H9 (cell line): ENCODE data around the gene WDR6. TPM values are rescaled to one million over a fixed set of nuclear protein-coding genes. Genes with fewer than 3 reads are reported as not detected.

ENCODE experiments used
- DNase-seq: peaks from one replicate; pipeline ENCODE4 v3.0.0-alpha.2; 2017
- H2AFZ ChIP-seq: one replicate; pipeline ENCODE4 v1.6.1; 2013; ENCODE audit warnings: mild to moderate bottlenecking, low read length, control low read depth, moderate library complexity
- H2AK5ac ChIP-seq: 2 replicates; pipeline ENCODE4 v1.6.1; 2013; ENCODE audit warnings: low read length, control low read depth, mixed read lengths; ENCODE audit not compliant: insufficient read length
- H2BK120ac ChIP-seq: one replicate; pipeline ENCODE4 v1.6.1; 2013; ENCODE audit warnings: low read depth, mild to moderate bottlenecking, low read length, control low read depth, inconsistent platforms; ENCODE audit not compliant: poor library complexity, severe bottlenecking
- H2BK12ac ChIP-seq: 2 replicates; pipeline ENCODE4 v1.6.1; 2013; ENCODE audit warnings: low read length, control low read depth, mixed read lengths, low read depth; ENCODE audit not compliant: insufficient read length
- H2BK15ac ChIP-seq: 2 replicates; pipeline ENCODE4 v1.6.1; 2013; ENCODE audit warnings: low read depth, low read length, control low read depth
- H2BK20ac ChIP-seq: one replicate; pipeline ENCODE4 v1.6.1; 2013; ENCODE audit warnings: low read depth, mild to moderate bottlenecking, low read length, control low read depth, inconsistent platforms; ENCODE audit not compliant: poor library complexity, severe bottlenecking
- H2BK5ac ChIP-seq: 2 replicates; pipeline ENCODE4 v1.6.1; 2013; ENCODE audit warnings: low read length, control low read depth, mixed read lengths; ENCODE audit not compliant: insufficient read length
- H3K14ac ChIP-seq: 2 replicates; pipeline ENCODE4 v1.6.1; 2013; ENCODE audit warnings: low read length, control low read depth; ENCODE audit not compliant: insufficient read depth
- H3K18ac ChIP-seq: 2 replicates; pipeline ENCODE4 v1.6.1; 2013; ENCODE audit warnings: low read depth, mild to moderate bottlenecking, mixed read lengths, low read length, control low read depth; ENCODE audit not compliant: insufficient read length
- H3K23ac ChIP-seq: 2 replicates; pipeline ENCODE4 v1.6.1; 2013; ENCODE audit warnings: low read length, control low read depth, mixed read lengths, low read depth; ENCODE audit not compliant: insufficient read length
- H3K23me2 ChIP-seq: 2 replicates; pipeline ENCODE4 v1.6.1; 2013; ENCODE audit warnings: low read depth, mild to moderate bottlenecking, mixed read lengths, low read length, control low read depth; ENCODE audit not compliant: insufficient read length, poor library complexity, severe bottlenecking
- H3K27ac ChIP-seq: 2 replicates; pipeline ENCODE4 v1.5.1; 2013; ENCODE audit warnings: low read length, control low read depth, mixed read lengths, low read depth; ENCODE audit not compliant: insufficient read length
- H3K27me3 ChIP-seq: 2 replicates; pipeline ENCODE4 v1.6.1; 2013; ENCODE audit warnings: low read length, control low read depth, inconsistent platforms; ENCODE audit not compliant: insufficient read depth
- H3K4ac ChIP-seq: 2 replicates; pipeline ENCODE4 v1.6.1; 2013; ENCODE audit warnings: low read depth, mild to moderate bottlenecking, control low read depth, inconsistent platforms, low read length, moderate library complexity
- H3K4me1 ChIP-seq: 2 replicates; pipeline ENCODE4 v1.6.1; 2013; ENCODE audit warnings: low read length, control low read depth, inconsistent platforms; ENCODE audit not compliant: insufficient read depth
- H3K4me2 ChIP-seq: 2 replicates; pipeline ENCODE4 v1.6.1; 2013; ENCODE audit warnings: low read length, control low read depth, mixed read lengths; ENCODE audit not compliant: insufficient read length, insufficient read depth
- H3K56ac ChIP-seq: 2 replicates; pipeline ENCODE4 v1.6.1; 2013; ENCODE audit warnings: low read depth, mild to moderate bottlenecking, mixed read lengths, low read length, control low read depth; ENCODE audit not compliant: insufficient read length
- H3K79me1 ChIP-seq: 2 replicates; pipeline ENCODE4 v1.6.1; 2013; ENCODE audit warnings: low read depth, mild to moderate bottlenecking, moderate library complexity, low read length, control low read depth, inconsistent platforms; ENCODE audit not compliant: insufficient read depth, poor library complexity, severe bottlenecking
- H3K79me2 ChIP-seq: 2 replicates; pipeline ENCODE4 v1.6.1; 2013; ENCODE audit warnings: low read length, control low read depth, inconsistent platforms; ENCODE audit not compliant: insufficient read depth
- H3K9ac ChIP-seq: 2 replicates; pipeline ENCODE4 v1.6.1; 2013; ENCODE audit warnings: low read length, control low read depth, mixed read lengths; ENCODE audit not compliant: insufficient read length; ENCODE audit errors: extremely low read depth
- H3K9me3 ChIP-seq: one replicate; pipeline ENCODE4 v1.6.1; 2013; ENCODE audit warnings: low read depth, low read length, inconsistent platforms; ENCODE audit not compliant: control insufficient read depth
- H3T11ph ChIP-seq: one replicate; pipeline ENCODE4 v1.6.1; 2013; ENCODE audit warnings: mild to moderate bottlenecking, low read length, control low read depth, inconsistent platforms
- H4K20me1 ChIP-seq: one replicate; pipeline ENCODE4 v1.6.1; 2013; ENCODE audit not compliant: control insufficient read depth, insufficient read length, insufficient read depth
- H4K5ac ChIP-seq: 2 replicates; pipeline ENCODE4 v1.6.1; 2013; ENCODE audit warnings: low read depth, mild to moderate bottlenecking, mixed read lengths, low read length, control low read depth; ENCODE audit not compliant: insufficient read length
- H4K8ac ChIP-seq: replicated peaks from 2 replicates; pipeline ENCODE4 v1.6.1; 2013; ENCODE audit warnings: low read length, control low read depth, mixed read lengths, low read depth; ENCODE audit not compliant: insufficient read length
- H4K91ac ChIP-seq: 2 replicates; pipeline ENCODE4 v1.6.1; 2013; ENCODE audit warnings: low read depth, mild to moderate bottlenecking, moderate library complexity, mixed read lengths, low read length, control low read depth; ENCODE audit not compliant: insufficient read length
- H3K27ac Mint-ChIP-seq, 3 experiments: 2 replicates in 2 of 3; 3 replicates in 1 of 3; pipeline ENCODE4 v1.8.0; 2020 to 2021; ENCODE audit warnings: mixed read lengths in 3 of 3, mild to moderate bottlenecking in 1 of 3, moderate library complexity in 1 of 3
- H3K27me3 Mint-ChIP-seq: 2 replicates; pipeline ENCODE4 v1.8.0; 2021; ENCODE audit warnings: low read depth, mild to moderate bottlenecking, moderate library complexity, mixed read lengths
- H3K36me3 Mint-ChIP-seq, 3 experiments: 2 replicates in 2 of 3; 3 replicates in 1 of 3; pipeline ENCODE4 v1.8.0; 2020 to 2021; ENCODE audit warnings: low read depth in 3 of 3, mixed read lengths in 3 of 3; ENCODE audit not compliant: insufficient read depth in 1 of 3
- H3K4me1 Mint-ChIP-seq, 2 experiments: 2 replicates each; pipeline ENCODE4 v1.8.0; 2020; ENCODE audit warnings: mixed read lengths in 2 of 2
- H3K4me3 Mint-ChIP-seq, 2 experiments: 2 replicates in 1 of 2; 3 replicates in 1 of 2; pipeline ENCODE4 v1.8.0; 2020 to 2021; ENCODE audit warnings: mild to moderate bottlenecking in 2 of 2, mixed read lengths in 2 of 2, moderate library complexity in 1 of 2
- H3K9me3 Mint-ChIP-seq, 2 experiments: 2 replicates in 1 of 2; 3 replicates in 1 of 2; pipeline ENCODE4 v1.8.0; 2020; ENCODE audit warnings: mild to moderate bottlenecking in 2 of 2, mixed read lengths in 2 of 2, moderate library complexity in 1 of 2
- WGBS: extraction: QIAGEN DNeasy Blood & Tissue Kit; methylation state at CpG from one replicate; pipeline ENCODE4 v1.1.7; 2013; ENCODE audit warnings: missing lambda C conversion rate, low lambda C conversion rate, mixed read lengths; ENCODE audit not compliant: insufficient read length; ENCODE audit errors: extremely low coverage; 5-methylcytosine and 5-hydroxymethylcytosine counted together
- total RNA-seq: library from RNA; stranded (reverse); gene quantifications from 2 replicates; pipeline ENCODE4 v1.2.1, GENCODE V29; 2021
- TF ChIP-seq, protein P1 (sequence below): fragments of 200-600 bp; sonication (generic); conservative IDR thresholded peaks from 3 replicates; pipeline ENCODE4 v1.8.0; 2021; ENCODE audit warnings: antibody characterized with exemption, mild to moderate bottlenecking

WDR6 gene
- total RNA-seq, 1 experiment from 2014 or later: 298 TPM

DNA sequence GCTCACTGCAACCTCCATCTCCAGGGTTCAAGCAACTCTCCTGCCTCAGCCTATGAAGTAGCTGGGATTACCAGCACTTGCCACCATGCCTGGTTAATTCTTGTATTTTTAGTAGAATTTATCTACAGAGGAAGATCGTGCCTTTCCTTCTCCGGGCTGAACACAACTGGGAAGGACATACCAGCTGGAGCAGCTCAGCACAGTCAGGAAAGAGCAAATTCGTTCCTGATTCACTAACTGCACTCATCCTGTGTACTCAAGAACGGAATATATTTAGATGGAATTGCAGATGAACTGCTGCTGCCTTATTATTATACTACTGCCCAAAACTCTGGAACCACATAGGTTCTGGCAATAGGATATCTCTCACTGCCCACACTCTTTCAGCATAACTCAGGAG, 44.3 kb upstream of the WDR6 start:
- Histone ChIP-seq H3K9ac (no peak overlapping the region), H4K20me1 (no peaks in the 10 kb centered on the region), H2BK120ac (no peak overlapping the region), H4K8ac (no peak overlapping the region), H3K56ac (no peak overlapping the region), H2AFZ (no peak overlapping the region), H2BK20ac (no peak overlapping the region), H3K9me3 (no peaks in the 10 kb centered on the region), H2BK12ac (no peak overlapping the region), H3K79me2 (no peaks in the 10 kb centered on the region), H2BK5ac (no peak overlapping the region), H4K5ac (no peak overlapping the region), H3K4ac (no peak overlapping the region), H3K27ac (no peak overlapping the region), H3K23ac (no peak overlapping the region), H3K4me1 (peaks cover 8% of the 10 kb centered on the region; the same call in 1 of the 2 replicates), H4K91ac (no peak overlapping the region), H3K18ac (no peak overlapping the region), H3K27me3 (no peaks in the 10 kb centered on the region; the same call in 1 of the 2 replicates), H3K14ac (no peak overlapping the region), H2BK15ac (no peak overlapping the region), H3K4me2 (peak overlapping the region; percentile 42), H2AK5ac (no peak overlapping the region), H3K79me1 (no peaks in the 10 kb centered on the region), H3T11ph (no peak overlapping the region), H3K23me2 (no peaks in the 10 kb centered on the region)
- Mint-ChIP-seq H3K4me3 (peak overlapping the region in 1 of 2 experiments; percentile 52; a peak in 4 of 5 replicates), H3K36me3 (peaks cover 19 to 46% (median 30%) of the 10 kb centered on the region in 3 experiments; a peak in 6 of 7 replicates), H3K27me3 (no peaks in the 10 kb centered on the region), H3K27ac (peak overlapping the region; percentile 62 to 84 (median 83); a peak in 6 of 7 replicates), H3K9me3 (no peaks in the 10 kb centered on the region), H3K4me1 (peaks cover 18% of the 10 kb centered on the region in 2 experiments)
- no CpG with 5 or more reads among the region's 4 CpGs for WGBS
- TF ChIP-seq, protein P1, sequence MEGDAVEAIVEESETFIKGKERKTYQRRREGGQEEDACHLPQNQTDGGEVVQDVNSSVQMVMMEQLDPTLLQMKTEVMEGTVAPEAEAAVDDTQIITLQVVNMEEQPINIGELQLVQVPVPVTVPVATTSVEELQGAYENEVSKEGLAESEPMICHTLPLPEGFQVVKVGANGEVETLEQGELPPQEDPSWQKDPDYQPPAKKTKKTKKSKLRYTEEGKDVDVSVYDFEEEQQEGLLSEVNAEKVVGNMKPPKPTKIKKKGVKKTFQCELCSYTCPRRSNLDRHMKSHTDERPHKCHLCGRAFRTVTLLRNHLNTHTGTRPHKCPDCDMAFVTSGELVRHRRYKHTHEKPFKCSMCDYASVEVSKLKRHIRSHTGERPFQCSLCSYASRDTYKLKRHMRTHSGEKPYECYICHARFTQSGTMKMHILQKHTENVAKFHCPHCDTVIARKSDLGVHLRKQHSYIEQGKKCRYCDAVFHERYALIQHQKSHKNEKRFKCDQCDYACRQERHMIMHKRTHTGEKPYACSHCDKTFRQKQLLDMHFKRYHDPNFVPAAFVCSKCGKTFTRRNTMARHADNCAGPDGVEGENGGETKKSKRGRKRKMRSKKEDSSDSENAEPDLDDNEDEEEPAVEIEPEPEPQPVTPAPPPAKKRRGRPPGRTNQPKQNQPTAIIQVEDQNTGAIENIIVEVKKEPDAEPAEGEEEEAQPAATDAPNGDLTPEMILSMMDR: no peak
- DNase-seq: no peak
